C4-2B (cell line): ENCODE data around the gene ZNF778.

Experiments
- ZFX ChIP-seq: fragments of 450-650 bp; IDR thresholded peaks from 2 replicates; pipeline ENCODE4 v1.6.1; 2017
- TF ChIP-seq, protein P1 (sequence below): fragments of 450-650 bp; conservative IDR thresholded peaks from 2 replicates; pipeline ENCODE4 v1.5.1; 2017; ENCODE audit warnings: mild to moderate bottlenecking

DNA sequence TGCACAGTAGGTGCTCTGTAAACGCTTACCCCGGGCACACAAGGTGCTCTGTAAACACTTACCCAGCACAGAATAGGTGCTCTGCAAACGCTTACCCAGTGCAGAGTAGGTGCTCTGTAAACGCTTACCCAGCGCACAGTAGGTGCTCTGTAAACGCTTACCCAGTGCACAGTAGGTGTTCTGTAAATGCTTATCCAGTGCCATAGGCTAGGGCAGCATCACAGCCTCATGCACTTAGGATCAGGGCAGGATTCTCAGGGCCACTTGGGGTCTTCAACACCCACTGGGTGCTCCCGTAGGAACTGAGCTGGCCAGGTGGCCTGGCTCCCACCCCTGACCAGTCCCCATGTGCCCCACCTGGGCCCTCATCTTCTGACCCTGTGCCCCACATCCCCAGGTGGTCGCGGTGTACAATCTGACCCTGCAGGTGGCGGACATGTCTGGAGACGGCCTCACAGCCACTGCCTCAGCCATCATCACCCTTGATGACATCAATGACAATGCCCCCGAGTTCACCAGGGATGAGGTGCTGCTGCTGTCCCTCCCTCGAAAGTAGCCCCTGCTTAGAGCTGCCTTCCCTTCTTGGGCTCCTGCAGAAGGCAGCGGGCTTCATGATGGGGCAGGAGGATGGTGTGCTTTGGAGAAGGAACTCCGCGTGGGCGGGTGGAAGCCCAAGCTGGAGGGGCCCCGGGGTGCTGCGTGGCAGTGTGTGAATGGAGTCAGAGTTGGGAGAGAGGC lies 30.3 kb upstream of the ZNF778 start:
- TF ChIP-seq, protein P1, sequence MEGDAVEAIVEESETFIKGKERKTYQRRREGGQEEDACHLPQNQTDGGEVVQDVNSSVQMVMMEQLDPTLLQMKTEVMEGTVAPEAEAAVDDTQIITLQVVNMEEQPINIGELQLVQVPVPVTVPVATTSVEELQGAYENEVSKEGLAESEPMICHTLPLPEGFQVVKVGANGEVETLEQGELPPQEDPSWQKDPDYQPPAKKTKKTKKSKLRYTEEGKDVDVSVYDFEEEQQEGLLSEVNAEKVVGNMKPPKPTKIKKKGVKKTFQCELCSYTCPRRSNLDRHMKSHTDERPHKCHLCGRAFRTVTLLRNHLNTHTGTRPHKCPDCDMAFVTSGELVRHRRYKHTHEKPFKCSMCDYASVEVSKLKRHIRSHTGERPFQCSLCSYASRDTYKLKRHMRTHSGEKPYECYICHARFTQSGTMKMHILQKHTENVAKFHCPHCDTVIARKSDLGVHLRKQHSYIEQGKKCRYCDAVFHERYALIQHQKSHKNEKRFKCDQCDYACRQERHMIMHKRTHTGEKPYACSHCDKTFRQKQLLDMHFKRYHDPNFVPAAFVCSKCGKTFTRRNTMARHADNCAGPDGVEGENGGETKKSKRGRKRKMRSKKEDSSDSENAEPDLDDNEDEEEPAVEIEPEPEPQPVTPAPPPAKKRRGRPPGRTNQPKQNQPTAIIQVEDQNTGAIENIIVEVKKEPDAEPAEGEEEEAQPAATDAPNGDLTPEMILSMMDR: no peak
- TF ChIP-seq ZFX: no peak
